GM19324 (cell line): ENCODE data around the gene SERINC3.
"Not testable (repeated sequence)": the region's sequence is repeated elsewhere in the genome, so short reads cannot be mapped to it uniquely, and the experiment has no call there.

Experiments
- ATAC-seq: cut with Tn5 transposase; IDR thresholded peaks from one replicate; pipeline ENCODE4 v1.9.1; 2021; ENCODE audit warnings: mild to moderate bottlenecking, moderate library complexity; ENCODE audit not compliant: unreplicated experiment, low FRiP score

The SERINC3 gene

GRCh38 chr20:44495802-44496481 is 25.9 kb downstream of the SERINC3 start:
- ATAC-seq = no peak

DNA sequence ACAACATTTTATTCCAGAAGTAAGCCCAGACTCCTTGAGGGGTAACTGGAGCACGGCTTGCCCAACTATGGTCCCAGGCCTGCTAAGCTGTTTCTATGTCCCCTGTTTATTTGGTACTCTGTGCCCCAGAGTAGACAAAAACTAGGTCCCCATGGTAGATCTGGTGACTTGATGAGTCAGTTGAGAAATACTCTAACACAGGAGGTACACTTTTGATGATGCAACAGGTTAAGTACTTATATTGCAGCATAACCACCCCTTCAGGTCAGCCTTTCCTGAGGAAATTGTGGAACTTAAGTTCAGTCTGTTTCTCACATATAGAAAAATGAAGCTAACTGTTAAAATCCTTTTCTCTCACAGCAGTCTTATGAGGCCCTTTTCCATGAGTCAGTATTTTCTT is 26.6 kb downstream of the SERINC3 start:
- no peak for ATAC-seq

- no peak for ATAC-seq
These were observed 27.2 kb downstream of the SERINC3 start for GRCh38 chr20:44494681-44495080.

- no peak for ATAC-seq
These were observed 27.6 kb downstream of the SERINC3 start for GRCh38 chr20:44494266-44494665.

- ATAC-seq = no peak
These were observed 30.1 kb downstream of the SERINC3 start for GRCh38 chr20:44491635-44492395.

DNA sequence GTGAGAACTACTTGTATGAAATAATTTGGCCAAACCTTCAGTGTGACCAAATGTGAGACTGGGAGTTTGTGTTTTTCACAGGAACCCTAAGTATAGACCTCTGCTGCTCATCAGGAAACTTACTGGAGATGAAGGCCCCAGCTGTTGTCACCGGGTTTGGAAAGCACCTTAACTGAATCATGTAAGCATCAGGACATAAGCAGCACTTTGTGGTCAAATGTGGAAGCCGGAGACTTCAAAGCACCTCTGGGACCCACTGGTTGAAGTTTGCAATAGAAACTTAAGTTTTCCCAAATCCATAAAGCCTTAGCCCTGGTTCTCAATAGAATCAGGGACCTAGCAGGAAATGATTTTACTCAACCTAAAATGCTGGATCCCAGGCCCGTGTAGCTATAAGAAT is 31.9 kb downstream of the SERINC3 start:
- no peak for ATAC-seq

DNA sequence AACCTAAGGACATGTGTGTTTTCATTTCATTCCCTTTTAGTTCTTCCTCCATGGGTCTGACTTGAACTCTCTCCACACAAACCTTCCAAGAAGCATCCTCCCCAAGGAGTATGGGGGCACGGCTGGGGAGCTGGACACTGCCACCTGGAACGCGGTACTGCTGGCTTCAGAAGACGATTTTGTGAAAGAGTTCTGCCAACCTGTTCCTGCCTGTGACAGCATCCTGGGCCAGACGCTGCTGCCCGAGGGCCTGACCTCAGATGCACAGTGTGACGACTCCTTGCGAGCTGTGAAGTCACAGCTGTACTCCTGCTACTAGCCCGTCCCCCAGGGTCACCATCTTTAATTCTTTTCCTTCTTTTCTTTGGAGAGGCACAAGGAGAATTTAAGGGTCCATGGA is 32.6 kb downstream of the SERINC3 start:
- ATAC-seq = no peak

GRCh38 chr20:44488551-44488950 is 33.3 kb downstream of the SERINC3 start:
- no peak for ATAC-seq

- ATAC-seq = no peak
These were observed 36.1 kb downstream of the SERINC3 start for GRCh38 chr20:44485830-44486198.

- no peak for ATAC-seq
These were observed 36.6 kb downstream of the SERINC3 start for GRCh38 chr20:44485078-44485829.

GRCh38 chr20:44483112-44483511 is 38.8 kb downstream of the SERINC3 start:
- ATAC-seq = no peak

- no peak for ATAC-seq
These were observed 40.0 kb downstream of the SERINC3 start for GRCh38 chr20:44481719-44482416.

DNA sequence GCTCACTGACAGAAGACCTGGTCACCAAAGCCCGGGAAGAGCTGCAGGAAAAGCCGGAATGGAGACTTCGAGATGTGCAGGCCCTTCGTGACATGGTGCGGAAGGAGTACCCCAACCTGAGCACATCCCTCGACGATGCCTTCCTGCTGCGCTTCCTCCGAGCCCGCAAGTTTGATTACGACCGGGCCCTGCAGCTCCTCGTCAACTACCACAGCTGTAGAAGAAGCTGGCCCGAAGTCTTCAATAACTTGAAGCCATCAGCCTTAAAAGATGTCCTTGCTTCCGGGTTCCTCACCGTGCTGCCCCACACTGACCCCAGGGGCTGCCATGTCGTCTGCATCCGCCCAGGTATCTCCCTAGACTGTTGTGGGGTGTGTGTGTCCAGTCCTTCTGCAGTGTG is 41.8 kb downstream of the SERINC3 start:
- ATAC-seq = no peak

DNA sequence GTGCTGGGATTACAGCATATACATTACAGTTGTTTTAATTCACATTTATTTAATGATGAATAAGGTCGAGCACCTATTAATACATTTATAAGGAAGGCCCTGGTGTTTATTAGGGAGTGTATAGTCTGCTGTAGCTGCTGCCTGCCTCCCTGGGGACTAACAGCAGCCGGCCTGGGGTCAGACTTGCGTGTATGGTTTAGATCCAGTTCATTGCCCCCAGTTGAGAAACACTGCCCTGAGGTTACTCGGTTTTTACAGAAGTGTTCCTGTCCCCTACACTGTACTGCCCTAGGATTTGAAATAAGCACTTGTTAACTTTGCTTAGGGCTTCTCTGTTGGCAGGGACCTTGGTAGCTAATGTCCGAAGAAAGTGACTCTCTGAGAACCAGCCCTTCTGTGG is 42.2 kb downstream of the SERINC3 start:
- ATAC-seq = no peak

GRCh38 chr20:44478206-44478605 is 43.7 kb downstream of the SERINC3 start:
- ATAC-seq = no peak

DNA sequence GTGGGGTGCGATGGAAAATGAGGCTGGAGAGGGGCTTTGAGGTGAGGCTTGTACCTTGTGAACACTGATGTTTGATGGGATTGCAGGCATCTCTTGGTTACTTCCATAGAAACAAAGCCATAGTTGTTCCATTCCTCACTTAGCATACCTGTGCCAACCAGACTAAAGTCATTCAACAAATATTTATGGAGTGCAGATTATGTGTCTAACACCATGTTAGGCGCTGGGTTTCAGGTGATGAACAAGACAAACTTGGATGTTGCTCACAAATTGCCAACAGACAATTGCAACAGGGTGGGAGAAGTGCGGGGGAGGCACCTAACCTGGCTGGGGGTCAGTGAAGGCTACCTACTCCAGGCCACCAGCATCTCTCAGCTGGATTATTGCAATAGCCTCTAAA is 44.7 kb downstream of the SERINC3 start:
- ATAC-seq = no peak

DNA sequence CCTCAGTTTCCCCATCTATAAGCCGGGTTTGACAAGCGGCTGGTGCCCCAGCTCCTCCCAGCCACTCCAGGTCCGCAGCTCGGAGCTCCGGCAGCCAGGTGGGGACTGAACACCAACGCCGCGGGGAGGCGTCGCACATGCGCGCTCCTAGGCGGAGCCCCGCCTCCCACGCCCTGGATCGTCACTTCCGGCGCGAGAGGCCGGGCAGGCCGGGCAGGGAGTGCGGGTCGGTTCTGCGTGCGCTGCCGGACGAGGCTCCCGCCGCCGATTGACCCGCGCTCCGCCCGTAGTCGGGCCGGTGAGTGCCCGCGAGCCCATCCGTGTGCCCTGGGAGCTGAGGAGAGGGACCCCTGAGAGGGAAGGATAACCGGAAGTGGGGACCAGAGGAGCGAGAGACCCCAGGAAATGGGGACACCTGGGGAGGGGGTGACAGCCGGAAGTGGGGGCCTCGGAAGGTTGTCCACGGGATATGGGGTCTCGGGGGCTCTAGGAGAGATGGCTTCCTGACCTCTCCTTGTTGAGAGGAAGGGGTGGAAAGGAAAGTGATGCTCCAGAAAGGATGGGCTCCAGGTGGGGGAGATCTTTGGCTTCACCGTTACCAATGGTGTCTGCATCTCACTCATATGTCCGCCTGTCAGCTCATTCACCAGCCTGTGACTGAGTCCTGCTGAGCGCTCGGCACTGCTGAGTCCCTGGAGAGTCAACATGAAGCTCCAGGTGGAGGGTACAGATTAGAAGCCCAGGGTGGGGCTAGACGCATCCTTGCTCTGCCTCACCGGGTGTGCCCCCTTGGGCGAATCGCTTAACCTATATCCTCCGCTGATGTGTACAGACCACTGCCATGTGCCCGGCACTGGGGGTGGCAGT is 45.9 kb downstream of the SERINC3 start, which contains the start of gene TTPAL:
TTPAL (plus strand) TSS at position 181 of the 867 bp plus-strand sequence. CDS start 4,126 bp downstream, outside the sequence.
- ATAC-seq = peak; percentile 96

DNA sequence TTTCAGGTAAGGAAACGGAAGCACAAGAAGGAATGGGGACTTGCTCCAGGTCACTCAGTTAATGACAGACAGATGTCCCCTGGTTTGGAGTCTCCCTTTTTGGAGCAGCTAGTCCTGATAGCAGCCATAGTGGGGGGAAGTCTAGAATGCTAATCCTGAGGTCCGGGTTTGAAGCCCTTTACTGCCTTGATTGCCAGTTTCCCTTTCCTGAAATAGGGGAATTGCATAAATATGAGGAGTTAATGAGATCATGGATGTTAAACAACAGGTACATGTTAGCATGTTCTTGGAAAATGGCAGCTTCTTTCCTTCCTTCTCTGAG is 46.5 kb downstream of the SERINC3 start:
- no peak for ATAC-seq

GRCh38 chr20:44472283-44472682 is 49.6 kb downstream of the SERINC3 start:
- ATAC-seq = not testable (repeated sequence)

DNA sequence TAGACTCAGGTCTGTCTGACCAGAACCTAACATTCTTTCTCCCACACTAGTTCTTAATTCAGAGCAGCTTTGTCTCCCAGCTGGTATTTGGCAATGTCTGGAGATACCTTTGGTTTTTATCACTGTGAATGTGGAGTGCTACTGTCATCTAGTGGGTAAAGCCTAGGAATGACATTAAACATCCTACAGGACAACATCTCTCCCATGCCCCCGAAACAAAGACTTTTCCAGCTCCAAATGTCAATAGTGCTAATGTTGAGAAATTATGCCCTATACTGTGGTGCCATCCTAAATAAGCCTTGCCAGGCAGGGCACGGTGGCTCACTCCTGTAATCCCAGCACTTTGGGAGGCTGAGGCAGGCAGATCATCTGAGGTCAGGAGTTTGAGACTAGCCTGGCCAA is 50.4 kb downstream of the SERINC3 start:
- no peak for ATAC-seq
